ENCODE measurements around the gene OSCP1.

Gene OSCP1

GRCh38 chr1:36402504-36402890, 47.8 kb downstream of the OSCP1 start:
- no peak for DNase-seq (ENCODE audit: low read depth)
- TF ChIP-seq POLR2A (IDR thresholded peaks at IDR 0.05; ENCODE audit: extremely low read depth, insufficient read length): no peak
- TF ChIP-seq MAX (IDR thresholded peaks at IDR 0.05; ENCODE audit: low read depth, low read length): no peak
- no peak for TF ChIP-seq MYC (IDR thresholded peaks at IDR 0.05; ENCODE audit: low read depth, low read length)
- no peak for TF ChIP-seq CTCF (IDR thresholded peaks at IDR 0.05; ENCODE audit: low read depth, low read length)
- no peak overlapping the region for H3K4me3 ChIP-seq (ENCODE audit: low read depth, low read length)

GRCh38 chr1:36401602-36402503, 48.4 kb downstream of the OSCP1 start:
- H3K4me3 ChIP-seq (ENCODE audit: low read depth, low read length): no peak overlapping the region
- no peak for TF ChIP-seq POLR2A (IDR thresholded peaks at IDR 0.05; ENCODE audit: extremely low read depth, insufficient read length)
- no peak for DNase-seq (ENCODE audit: low read depth)

GRCh38 chr1:36400825-36401601, 49.2 kb downstream of the OSCP1 start:
- TF ChIP-seq MAX (IDR thresholded peaks at IDR 0.05; ENCODE audit: low read depth, low read length) (peak; percentile 7; the same call in 1 of the 2 replicates), POLR2A (IDR thresholded peaks at IDR 0.05; ENCODE audit: extremely low read depth, insufficient read length) (no peak), CTCF (IDR thresholded peaks at IDR 0.05; ENCODE audit: low read depth, low read length) (no peak), MYC (IDR thresholded peaks at IDR 0.05; ENCODE audit: low read depth, low read length) (no peak)
- DNase-seq (ENCODE audit: low read depth): peak; percentile 60
- no peak overlapping the region for H3K4me3 ChIP-seq (ENCODE audit: low read depth, low read length)

GRCh38 chr1:36400514-36400824, 49.8 kb downstream of the OSCP1 start:
- no peak overlapping the region for H3K4me3 ChIP-seq (ENCODE audit: low read depth, low read length)
- DNase-seq (ENCODE audit: low read depth): no peak
- TF ChIP-seq MAX (IDR thresholded peaks at IDR 0.05; ENCODE audit: low read depth, low read length) (no peak), CTCF (IDR thresholded peaks at IDR 0.05; ENCODE audit: low read depth, low read length) (no peak), MYC (IDR thresholded peaks at IDR 0.05; ENCODE audit: low read depth, low read length) (no peak), POLR2A (IDR thresholded peaks at IDR 0.05; ENCODE audit: extremely low read depth, insufficient read length) (no peak)

GRCh38 chr1:36398370-36398977, 51.8 kb downstream of the OSCP1 start:
- no peak for DNase-seq (ENCODE audit: low read depth)
- peak overlapping the region; percentile 91 for H3K4me3 ChIP-seq (ENCODE audit: low read depth, low read length)
- TF ChIP-seq POLR2A (IDR thresholded peaks at IDR 0.05; ENCODE audit: extremely low read depth, insufficient read length) (no peak), MYC (IDR thresholded peaks at IDR 0.05; ENCODE audit: low read depth, low read length) (no peak), CTCF (IDR thresholded peaks at IDR 0.05; ENCODE audit: low read depth, low read length) (no peak), MAX (IDR thresholded peaks at IDR 0.05; ENCODE audit: low read depth, low read length) (no peak)
